ENCODE data around the gene PMEL.
"Not testable (repeated sequence)": the region's sequence is repeated elsewhere in the genome, so short reads cannot be mapped to it uniquely, and the experiment has no call there.

The PMEL gene

GRCh38 chr12:55965941-55966407 lies at the start of gene PMEL:
Gene PMEL, minus strand, starts transcription at chr12:55966042. Its CDS starts 31 bp downstream, at chr12:55966011.
- no peak for DNase-seq

GRCh38 chr12:56014205-56014604 lies 48.4 kb upstream of the PMEL start:
- DNase-seq, result no peak

GRCh38 chr12:56013482-56013881 lies 47.6 kb upstream of the PMEL start:
- peak in 29 of 56 donors; percentile 4 to 70 (median 30) for DNase-seq

- DNase-seq, result no peak
These were observed 45.8 kb upstream of the PMEL start for GRCh38 chr12:56011509-56012090.

- DNase-seq, result no peak
These were observed 44.3 kb upstream of the PMEL start for GRCh38 chr12:56010111-56010570.

GRCh38 chr12:56007564-56008559 lies 42.0 kb upstream of the PMEL start:
- peak in 46 of 56 donors; percentile 12 to 72 (median 53) for DNase-seq

- DNase-seq, result no peak
These were observed 38.4 kb upstream of the PMEL start for GRCh38 chr12:56004211-56004610.

- DNase-seq, result not testable (repeated sequence)
These were observed 37.5 kb upstream of the PMEL start for GRCh38 chr12:56003376-56003775.

- no peak for DNase-seq
These were observed 35.8 kb upstream of the PMEL start for GRCh38 chr12:56001487-56002100.

GRCh38 chr12:55999999-56000540 lies 34.2 kb upstream of the PMEL start:
- not testable (repeated sequence) for DNase-seq

- DNase-seq, result not testable (repeated sequence)
These were observed 33.7 kb upstream of the PMEL start for GRCh38 chr12:55999522-55999921.

- DNase-seq, result peak in 5 of 56 donors; percentile 32 to 50 (median 39)
These were observed 31.7 kb upstream of the PMEL start for GRCh38 chr12:55997535-55997859.

- DNase-seq, result peak; percentile 68 to 98 (median 94)
These were observed 31.1 kb upstream of the PMEL start, which contains the start of gene SUOX for GRCh38 chr12:55996715-55997534. Gene SUOX, plus strand, starts transcription at chr12:55997276. Its CDS starts 4,946 bp downstream, at chr12:56002222.

- peak in 39 of 56 donors; percentile 2 to 75 (median 27) for DNase-seq
These were observed 30.4 kb upstream of the PMEL start for GRCh38 chr12:55996201-55996714.

GRCh38 chr12:55995366-55995765 lies 29.5 kb upstream of the PMEL start:
- no peak for DNase-seq

GRCh38 chr12:55993230-55993853 lies 27.5 kb upstream of the PMEL start:
- no peak for DNase-seq

- DNase-seq, result no peak
These were observed 25.3 kb upstream of the PMEL start for GRCh38 chr12:55991110-55991509.

GRCh38 chr12:55985976-55986375 lies 20.1 kb upstream of the PMEL start:
- not testable (repeated sequence) for DNase-seq

GRCh38 chr12:55985341-55985740 lies 19.5 kb upstream of the PMEL start:
- DNase-seq, result no peak

GRCh38 chr12:55984861-55985260 lies 19.0 kb upstream of the PMEL start:
- DNase-seq, result no peak

Measured in nucleus accumbens (tissue), 56 donors.